Stimulated activated CD8-positive, alpha-beta memory T cell treated with anti-CD3 and anti-CD28 coated beads, Interleukin-4, amount 100 ng/mL, for 24 hours (primary cell): ENCODE data around the gene FAM156A.
"Not testable (repeated sequence)": the region's sequence is repeated elsewhere in the genome, so short reads cannot be mapped to it uniquely, and the experiment has no call there.

Experiments used
- DNase-seq: peaks from one replicate; pipeline ENCODE4 v3.0.0-alpha.2; 2020; ENCODE audit warnings: low read depth

FAM156A gene

GRCh38 chrX:52905531-52905930 lies 52.8 kb downstream of the FAM156A start:
- not testable (repeated sequence) for DNase-seq
